Measurements from ENCODE around the gene CD83.

CD83 gene

DNA sequence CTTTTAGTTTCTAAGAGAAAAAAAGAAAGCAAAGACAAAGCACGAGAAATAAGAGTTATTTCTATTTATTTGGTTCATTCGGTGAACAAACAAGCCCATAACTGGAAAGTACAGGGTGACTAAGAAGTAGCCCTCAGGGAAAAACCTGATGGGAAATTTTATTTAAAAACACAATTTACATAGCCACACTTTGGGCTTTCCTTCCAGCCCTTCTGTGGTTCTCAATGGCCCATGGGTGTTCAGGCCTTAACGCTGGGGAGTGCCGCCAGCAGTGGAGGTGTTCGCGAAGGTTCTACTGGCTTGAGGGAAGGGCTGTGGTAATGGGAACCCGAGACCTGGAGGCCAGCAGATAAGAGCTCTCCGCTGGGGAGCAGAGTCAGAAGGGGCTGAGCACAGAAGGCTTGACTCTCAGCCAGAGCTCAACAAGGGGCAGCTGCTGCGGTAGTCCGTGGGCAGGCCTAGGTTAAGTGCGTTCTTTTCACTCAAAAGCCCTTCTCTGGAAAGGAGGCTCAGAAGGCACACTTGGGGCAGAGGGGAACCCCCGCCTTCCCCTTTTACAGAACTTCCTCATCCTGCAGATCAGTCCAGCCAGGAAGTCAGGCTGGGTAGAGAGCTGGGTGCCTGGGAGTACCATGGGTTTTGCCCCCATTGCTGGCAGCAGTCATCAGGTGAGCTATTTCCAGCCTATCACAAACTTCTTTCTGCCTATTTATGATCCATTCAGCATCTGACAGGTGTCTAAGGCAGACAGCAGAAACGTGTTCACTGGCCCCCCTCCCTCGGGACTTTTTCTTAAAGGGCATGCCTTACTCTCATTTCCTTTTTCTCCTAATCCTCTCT is 8.8 kb upstream of the CD83 start:
- H3K27ac ChIP-seq = no peak overlapping the region
- H3K4me3 ChIP-seq (ENCODE audit: low read depth, low read length) = no peak overlapping the region
- DNase-seq = no peak
- in situ Hi-C loops (cut with HindIII; ENCODE audit: low pct_ligation_motif_present, low sequenced_read_pairs) = no loop called here
- H3K36me3 ChIP-seq (replicated peaks) = no peaks in the 10 kb centered on the region
- H3K27me3 ChIP-seq (replicated peaks) = no peaks in the 10 kb centered on the region
- TF ChIP-seq, protein P1, sequence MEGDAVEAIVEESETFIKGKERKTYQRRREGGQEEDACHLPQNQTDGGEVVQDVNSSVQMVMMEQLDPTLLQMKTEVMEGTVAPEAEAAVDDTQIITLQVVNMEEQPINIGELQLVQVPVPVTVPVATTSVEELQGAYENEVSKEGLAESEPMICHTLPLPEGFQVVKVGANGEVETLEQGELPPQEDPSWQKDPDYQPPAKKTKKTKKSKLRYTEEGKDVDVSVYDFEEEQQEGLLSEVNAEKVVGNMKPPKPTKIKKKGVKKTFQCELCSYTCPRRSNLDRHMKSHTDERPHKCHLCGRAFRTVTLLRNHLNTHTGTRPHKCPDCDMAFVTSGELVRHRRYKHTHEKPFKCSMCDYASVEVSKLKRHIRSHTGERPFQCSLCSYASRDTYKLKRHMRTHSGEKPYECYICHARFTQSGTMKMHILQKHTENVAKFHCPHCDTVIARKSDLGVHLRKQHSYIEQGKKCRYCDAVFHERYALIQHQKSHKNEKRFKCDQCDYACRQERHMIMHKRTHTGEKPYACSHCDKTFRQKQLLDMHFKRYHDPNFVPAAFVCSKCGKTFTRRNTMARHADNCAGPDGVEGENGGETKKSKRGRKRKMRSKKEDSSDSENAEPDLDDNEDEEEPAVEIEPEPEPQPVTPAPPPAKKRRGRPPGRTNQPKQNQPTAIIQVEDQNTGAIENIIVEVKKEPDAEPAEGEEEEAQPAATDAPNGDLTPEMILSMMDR (IDR thresholded peaks at IDR 0.05; ENCODE audit: low read depth, low read length, missing control alignments) = no peak

DNA sequence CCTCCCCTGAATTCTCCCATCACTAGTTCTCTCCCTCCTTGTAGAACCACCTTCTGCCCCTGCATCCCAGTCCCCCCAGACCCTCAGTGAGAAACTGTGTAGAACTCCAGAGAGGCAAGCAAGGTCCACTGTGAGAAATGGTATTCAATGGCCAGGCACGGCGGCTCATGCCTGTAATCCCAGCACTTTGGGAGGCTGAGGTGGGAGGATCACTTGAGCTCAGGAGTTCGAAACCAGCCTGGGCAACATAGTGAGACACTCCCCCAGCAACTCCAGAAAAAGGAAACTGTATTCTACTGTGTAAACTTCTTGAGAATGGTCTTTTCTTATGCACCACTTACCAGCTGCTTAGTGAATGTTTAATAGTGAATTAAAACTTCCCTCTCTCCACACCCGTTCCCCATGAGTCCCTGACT is 8.2 kb upstream of the CD83 start:
- DNase-seq = no peak
- Histone ChIP-seq H3K4me3 (ENCODE audit: low read depth, low read length) (no peak overlapping the region), H3K36me3 (replicated peaks) (no peaks in the 10 kb centered on the region), H3K27ac (no peak overlapping the region), H3K27me3 (replicated peaks) (no peaks in the 10 kb centered on the region)
- in situ Hi-C loops (cut with HindIII; ENCODE audit: low pct_ligation_motif_present, low sequenced_read_pairs) = no loop called here
- TF ChIP-seq, protein P1 (IDR thresholded peaks at IDR 0.05; ENCODE audit: low read depth, low read length, missing control alignments) = no peak

DNA sequence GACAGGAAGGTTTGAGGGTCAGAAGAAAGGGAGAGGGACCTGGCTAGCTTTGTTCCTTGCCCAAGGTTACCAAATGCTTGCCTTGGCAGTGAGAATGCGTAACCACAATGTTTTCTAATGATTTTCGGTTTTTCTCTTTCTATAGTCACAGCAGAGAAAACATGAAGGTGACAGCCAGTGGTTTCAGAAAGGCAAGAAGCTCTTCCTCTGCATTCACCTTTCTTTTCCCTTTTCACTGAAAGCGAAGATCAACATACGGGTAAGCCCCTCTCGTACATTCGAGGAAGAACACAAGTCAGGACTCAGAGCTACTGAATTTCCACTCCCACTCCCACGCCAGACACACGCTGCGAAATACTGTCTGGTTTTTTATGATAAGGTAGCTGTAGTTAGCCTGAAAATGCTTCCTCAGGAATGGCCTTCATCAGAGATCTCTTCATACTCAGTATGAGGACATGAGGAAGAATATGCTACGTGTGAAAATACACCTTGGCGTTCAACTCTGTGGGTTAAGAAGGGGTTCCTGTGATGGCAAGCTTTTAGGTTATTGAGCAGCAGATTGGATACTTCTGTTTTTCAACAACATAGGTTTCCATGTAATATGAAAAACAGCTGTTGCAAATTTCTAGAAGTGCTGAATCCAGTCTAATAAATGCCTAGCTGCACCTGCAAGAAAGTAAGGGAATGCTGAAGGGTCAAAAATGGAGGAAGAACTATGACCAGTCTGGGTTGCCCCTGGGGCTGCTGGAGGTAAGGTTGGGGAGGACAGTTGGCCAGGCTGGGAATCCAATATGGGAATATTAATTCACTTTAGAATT is 7.4 kb upstream of the CD83 start:
- no peak for DNase-seq
- in situ Hi-C loops (cut with HindIII; ENCODE audit: low pct_ligation_motif_present, low sequenced_read_pairs) = no loop called here
- Histone ChIP-seq H3K27ac (no peak overlapping the region), H3K27me3 (replicated peaks) (no peaks in the 10 kb centered on the region), H3K4me3 (ENCODE audit: low read depth, low read length) (no peak overlapping the region), H3K36me3 (replicated peaks) (no peaks in the 10 kb centered on the region)
- TF ChIP-seq, protein P1 (IDR thresholded peaks at IDR 0.05; ENCODE audit: low read depth, low read length, missing control alignments) = no peak

DNA sequence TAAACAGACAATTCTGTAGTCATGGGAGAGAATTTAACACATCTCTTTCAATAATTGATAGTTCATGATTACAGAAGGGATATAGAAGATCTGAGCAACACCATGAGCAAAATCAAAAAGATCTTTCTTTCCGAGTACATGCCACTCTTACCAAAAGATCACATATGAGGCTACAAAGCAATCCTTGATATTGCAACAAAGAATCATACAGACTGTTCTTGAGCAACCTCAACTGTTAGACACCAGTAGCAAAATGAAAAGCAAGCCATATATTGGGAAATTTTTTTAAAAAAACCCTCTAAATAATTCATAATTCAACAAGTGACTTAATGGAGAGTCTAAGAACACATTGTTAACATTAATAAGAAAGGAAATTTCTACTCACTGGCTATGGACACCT is 3.6 kb upstream of the CD83 start:
- no peak overlapping the region for H3K27ac ChIP-seq
- no peak overlapping the region for H3K4me3 ChIP-seq (ENCODE audit: low read depth, low read length)
- no peaks in the 10 kb centered on the region for H3K36me3 ChIP-seq (replicated peaks)
- DNase-seq = no peak
- TF ChIP-seq, protein P1 (IDR thresholded peaks at IDR 0.05; ENCODE audit: low read depth, low read length, missing control alignments) = no peak
- in situ Hi-C loops (cut with HindIII; ENCODE audit: low pct_ligation_motif_present, low sequenced_read_pairs) = no loop called here
- H3K27me3 ChIP-seq (replicated peaks) = no peaks in the 10 kb centered on the region

DNA sequence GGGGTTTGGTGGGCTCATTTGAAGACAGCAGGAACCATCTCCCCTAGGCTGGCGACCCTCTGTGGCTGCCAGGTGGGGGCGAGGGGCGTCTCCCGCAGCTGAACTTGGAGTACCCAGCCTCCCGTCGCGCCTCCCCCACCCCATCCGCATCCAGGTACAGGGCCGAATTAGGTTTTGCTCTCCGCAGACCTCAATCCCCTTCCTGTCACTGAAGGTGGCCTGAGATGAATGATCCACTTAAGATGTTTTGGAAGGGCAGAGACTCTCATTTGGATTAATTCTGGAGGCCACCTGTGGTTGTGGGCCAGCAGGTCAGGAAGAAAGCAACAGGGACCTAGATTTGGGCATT is 493 bp downstream of the CD83 start:
- Histone ChIP-seq H3K27ac (no peak overlapping the region), H3K27me3 (replicated peaks) (no peaks in the 10 kb centered on the region), H3K4me3 (ENCODE audit: low read depth, low read length) (peak overlapping the region; percentile 62), H3K36me3 (replicated peaks) (no peaks in the 10 kb centered on the region)
- no peak for DNase-seq
- TF ChIP-seq, protein P1 (IDR thresholded peaks at IDR 0.05; ENCODE audit: low read depth, low read length, missing control alignments) = no peak
- in situ Hi-C loops (cut with HindIII; ENCODE audit: low pct_ligation_motif_present, low sequenced_read_pairs) = no loop called here

Data from brain microvascular endothelial cell (primary cell).